ENCODE data around the gene MOSPD3. TPM values are rescaled to one million over a fixed set of nuclear protein-coding genes. Genes with fewer than 3 reads are reported as not detected.

MOSPD3 gene
- total and polyA plus RNA-seq, 2 donors (not counting 3 experiments of a cell fraction or from before 2014, with no cell fraction given): 24.4 to 40.7 TPM

DNA sequence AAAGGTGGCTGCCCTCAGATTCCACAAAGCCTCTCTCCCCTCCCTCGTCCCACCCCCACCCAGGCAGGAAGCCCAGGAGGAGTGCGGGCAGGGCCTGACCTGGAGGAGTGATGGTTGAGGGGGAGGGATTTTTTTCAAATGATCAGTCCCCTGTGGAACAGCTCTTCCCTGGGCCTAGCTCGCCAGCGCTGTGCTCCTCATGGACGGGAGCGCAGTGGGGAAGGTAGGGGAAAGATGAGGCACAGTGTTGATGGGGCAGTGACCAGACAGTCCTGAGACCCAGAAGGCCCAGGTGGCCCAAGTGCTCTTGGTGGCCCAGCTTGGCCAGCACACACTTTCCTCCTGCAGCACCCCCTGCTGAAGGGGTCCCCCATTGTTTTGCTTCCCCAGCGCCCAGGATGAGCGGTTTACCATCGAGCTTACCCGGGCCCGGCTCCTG lies 47.2 kb upstream of the MOSPD3 start:
- FAIRE-seq: no peak
- no peak for DNase-seq (ENCODE audit: low read depth, low spot score)
- no peak overlapping the region for H3K27ac ChIP-seq (ENCODE audit: insufficient read depth, low read depth, low read length)
- H3K9me1 ChIP-seq (replicated peaks; ENCODE audit: control insufficient read depth, extremely low read depth, insufficient read depth, low read length): no peaks in the 10 kb centered on the region
- BruUV-seq (replicated peaks): TSS peak; percentile 39
- ChIA-PET POLR2A (no interaction called here), CTCF (interaction anchor here (0.8 to 3.2 kb wide), 12 partner anchors 10 to 160 kb away, joined by 3 to 34 read pairs (median 4); partner anchors contain the start of gene FBXO24)
- H2AFZ ChIP-seq (ENCODE audit: low read depth, low read length): no peak overlapping the region
- no peak overlapping the region for H3K4me2 ChIP-seq (ENCODE audit: insufficient read depth, low read length)
- no peaks in the 10 kb centered on the region for H3K27me3 ChIP-seq (ENCODE audit: control insufficient read depth in 2 of 2, insufficient read depth in 2 of 2, low read length in 2 of 2)
- H3K9ac ChIP-seq (replicated peaks; ENCODE audit: extremely low read depth, insufficient read depth, low read length): no peak overlapping the region
- peaks cover 8% of the 10 kb centered on the region for H3K4me1 ChIP-seq (ENCODE audit: control insufficient read depth, extremely low read depth, insufficient read depth, low read length)
- H3K4me3 ChIP-seq (replicated peaks in 1 of 3; ENCODE audit: insufficient read depth in 1 of 3, low read depth in 1 of 3, low read length in 3 of 3): no peak overlapping the region
- no peak for TF ChIP-seq CTCF (IDR thresholded peaks at IDR 0.05; ENCODE audit: extremely low read depth in 1 of 2, insufficient read depth in 1 of 2, low read depth in 1 of 2, low read length in 2 of 2)
- TF ChIP-seq MYC (IDR thresholded peaks at IDR 0.05; ENCODE audit: low read depth, low read length): no peak
- TF ChIP-seq, protein P1, sequence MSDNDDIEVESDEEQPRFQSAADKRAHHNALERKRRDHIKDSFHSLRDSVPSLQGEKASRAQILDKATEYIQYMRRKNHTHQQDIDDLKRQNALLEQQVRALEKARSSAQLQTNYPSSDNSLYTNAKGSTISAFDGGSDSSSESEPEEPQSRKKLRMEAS (IDR thresholded peaks at IDR 0.05; ENCODE audit: insufficient read depth, insufficient read length): no peak
- TF ChIP-seq POLR2A (IDR thresholded peaks at IDR 0.05; ENCODE audit: low read depth, low read length): no peak
- no peak for TF ChIP-seq POLR2AphosphoS5 (IDR thresholded peaks at IDR 0.05; ENCODE audit: insufficient read depth, low read depth, low read length)
- no peak for TF ChIP-seq JUN (IDR thresholded peaks at IDR 0.05; ENCODE audit: borderline replicate concordance, insufficient read depth, insufficient read length, low read depth)
- no peak for TF ChIP-seq GATA2 (IDR thresholded peaks at IDR 0.05; ENCODE audit: insufficient read depth, insufficient read length, low read depth, low read length)
- intact Hi-C loops (cut with micrococcal nuclease) (no loop called here), dilution Hi-C loops (cut with MboI; ENCODE audit: extremely low pct_ligation_motif_present, low sequenced_read_pairs) (no loop called here)
- H3K79me2 ChIP-seq (ENCODE audit: control insufficient read depth, insufficient read depth, low read length): no peaks in the 10 kb centered on the region
- peaks cover 0 to 24% of the 10 kb centered on the region in 2 experiments for H3K36me3 ChIP-seq (ENCODE audit: control insufficient read depth in 2 of 2, extremely low read depth in 1 of 2, insufficient read depth in 2 of 2, low read length in 2 of 2)
- H3K9me3 ChIP-seq (replicated peaks; ENCODE audit: control insufficient read depth, insufficient read depth, low read length): no peaks in the 10 kb centered on the region
- no peaks in the 10 kb centered on the region for H4K20me1 ChIP-seq (replicated peaks; ENCODE audit: control insufficient read depth, extremely low read depth, insufficient read depth, low read length)

Measured in endothelial cell of umbilical vein (primary cell).